H1 (cell line): ENCODE data around the gene RAD18. TPM values are rescaled to one million over a fixed set of nuclear protein-coding genes. Genes with fewer than 3 reads are reported as not detected.

Source experiments
- CTCF ChIA-PET: fragments of 300-600 bp; sonication (Branson Sonifier 250); formaldehyde crosslinking; loops from one replicate; lab custom pipeline; 2021; ENCODE audit not compliant: partially characterized antibody; lab: Charles Lee
- POLR2A ChIA-PET: fragments of 300-600 bp; sonication (Branson Sonifier 250); formaldehyde crosslinking; loops from one replicate; lab custom pipeline; 2021; ENCODE audit warnings: inconsistent platforms; ENCODE audit not compliant: partially characterized antibody; lab: Charles Lee
- DNase-seq, 2 experiments: peaks; one replicate each; pipeline versions ENCODE4 v3.0.0 to v3.0.0-alpha.2; 2010 to 2022; ENCODE audit warnings: low spot score in 2 of 2, low read depth in 1 of 2, mixed read lengths in 1 of 2
- FAIRE-seq: peaks from 2 replicates; lab custom pipeline; 2011; peaks lifted over from hg19 to GRCh38; lab: Jason Lieb, UNC
- H2AFZ ChIP-seq: 2 replicates; pipeline ENCODE4 v1.8.1; 2012; ENCODE audit warnings: low read length, inconsistent platforms
- H2AK5ac ChIP-seq: 2 replicates; pipeline ENCODE4 v1.6.1; 2013; ENCODE audit warnings: low read depth, low read length
- H2BK120ac ChIP-seq: replicated peaks from 2 replicates; pipeline ENCODE3; 2013; ENCODE audit warnings: low read depth, low read length, inconsistent platforms
- H2BK12ac ChIP-seq: 2 replicates; pipeline ENCODE4 v1.6.1; 2013; ENCODE audit warnings: low read depth, low read length
- H2BK15ac ChIP-seq: 2 replicates; pipeline ENCODE4 v1.6.1; 2013; ENCODE audit warnings: low read length
- H2BK20ac ChIP-seq: 2 replicates; pipeline ENCODE4 v1.6.1; 2013; ENCODE audit warnings: low read length
- H2BK5ac ChIP-seq: 2 replicates; pipeline ENCODE4 v1.6.1; 2013; ENCODE audit warnings: low read depth, low read length
- H3K14ac ChIP-seq: 2 replicates; pipeline ENCODE4 v1.6.1; 2013; ENCODE audit warnings: inconsistent platforms; ENCODE audit not compliant: insufficient read length
- H3K18ac ChIP-seq: 2 replicates; pipeline ENCODE4 v1.6.1; 2013; ENCODE audit warnings: low read length; ENCODE audit errors: extremely low read depth
- H3K23ac ChIP-seq: 2 replicates; pipeline ENCODE4 v1.6.1; 2013; ENCODE audit warnings: inconsistent platforms; ENCODE audit not compliant: insufficient read length
- H3K23me2 ChIP-seq: 2 replicates; pipeline ENCODE4 v1.6.1; 2013; ENCODE audit warnings: low read depth, low read length
- H3K27ac ChIP-seq: 2 replicates; pipeline ENCODE4 v1.6.1; 2011; ENCODE audit warnings: low read depth, low read length, inconsistent platforms
- H3K27me3 ChIP-seq, 4 experiments: replicated peaks in 1 of 4; 1 replicate in 1 of 4; 2 replicates in 3 of 4; pipeline versions ENCODE4 v1.6.1 to v1.8.1; 2011 to 2013; ENCODE audit warnings: low read length in 3 of 4, mild to moderate bottlenecking in 3 of 4, inconsistent platforms in 2 of 4, mixed read lengths in 2 of 4, moderate library complexity in 1 of 4; ENCODE audit not compliant: control insufficient read depth in 3 of 4, insufficient read depth in 3 of 4; ENCODE audit errors: extremely low read depth in 1 of 4
- H3K36me3 ChIP-seq, 4 experiments: 2 replicates each; pipeline versions ENCODE4 v1.6.1 to v1.8.1; 2011 to 2013; ENCODE audit warnings: mild to moderate bottlenecking in 4 of 4, low read length in 3 of 4, moderate library complexity in 2 of 4, control low read depth in 1 of 4, inconsistent platforms in 1 of 4; ENCODE audit not compliant: insufficient read depth in 4 of 4, control insufficient read depth in 2 of 4
- H3K4ac ChIP-seq: replicated peaks from 2 replicates; pipeline ENCODE3; 2013; ENCODE audit warnings: low read length, low read depth, mixed read lengths, inconsistent platforms; ENCODE audit not compliant: insufficient read length
- H3K4me1 ChIP-seq, 4 experiments: replicated peaks in 1 of 4; 1 replicate in 1 of 4; 2 replicates in 3 of 4; pipeline versions ENCODE4 v1.6.1 to v1.8.1; 2011 to 2013; ENCODE audit warnings: low read length in 3 of 4, inconsistent platforms in 2 of 4, mixed read lengths in 1 of 4; ENCODE audit not compliant: insufficient read depth in 4 of 4, control insufficient read depth in 3 of 4
- H3K4me2 ChIP-seq, 2 experiments: 2 replicates each; pipeline versions ENCODE4 v1.6.1 to v1.8.1; 2011 to 2013; ENCODE audit warnings: low read depth in 2 of 2, low read length in 2 of 2, control low read depth in 1 of 2, inconsistent platforms in 1 of 2, mild to moderate bottlenecking in 1 of 2; ENCODE audit not compliant: insufficient read depth in 1 of 2
- H3K4me3 ChIP-seq, 4 experiments: fragments of 200-600, 300-600 bp in 1 of 4; sonication (generic), shearing (Covaris generic), sonication (Bioruptor Twin) in 1 of 4; 2 replicates each; pipeline versions ENCODE4 v1.5.1 to v1.8.1; 2011 to 2016; ENCODE audit warnings: low read length in 4 of 4, low read depth in 3 of 4, control low read depth in 2 of 4, inconsistent platforms in 2 of 4, mild to moderate bottlenecking in 2 of 4, mixed read lengths in 1 of 4, moderate library complexity in 1 of 4; ENCODE audit not compliant: insufficient read depth in 2 of 4; ENCODE audit errors: extremely low read depth in 1 of 4
- H3K56ac ChIP-seq: replicated peaks from 2 replicates; pipeline ENCODE3; 2013; ENCODE audit warnings: low read depth, mild to moderate bottlenecking, mixed read lengths, low read length, inconsistent platforms; ENCODE audit not compliant: insufficient read length
- H3K79me1 ChIP-seq: 2 replicates; pipeline ENCODE4 v1.6.1; 2013; ENCODE audit warnings: low read depth, low read length, control low read depth
- H3K79me2 ChIP-seq, 2 experiments: 2 replicates each; pipeline versions ENCODE4 v1.6.1 to v1.8.1; 2012 to 2013; ENCODE audit warnings: low read length in 2 of 2, mild to moderate bottlenecking in 2 of 2, inconsistent platforms in 1 of 2; ENCODE audit not compliant: insufficient read depth in 2 of 2, control insufficient read depth in 1 of 2
- H3K9ac ChIP-seq, 4 experiments: replicated peaks in 1 of 4; 1 replicate in 1 of 4; 2 replicates in 3 of 4; pipeline versions ENCODE4 v1.6.1 to v1.8.1; 2011 to 2013; ENCODE audit warnings: low read depth in 3 of 4, low read length in 3 of 4, control low read depth in 2 of 4, mild to moderate bottlenecking in 2 of 4, moderate library complexity in 2 of 4, inconsistent platforms in 1 of 4; ENCODE audit errors: extremely low read depth in 1 of 4
- H3K9me3 ChIP-seq, 2 experiments: 2 replicates each; pipeline versions ENCODE4 v1.6.1 to v1.8.1; 2012 to 2013; ENCODE audit warnings: mild to moderate bottlenecking in 2 of 2, moderate library complexity in 2 of 2, control low read depth in 1 of 2, inconsistent platforms in 1 of 2, low read depth in 1 of 2, low read length in 1 of 2, mixed read lengths in 1 of 2; ENCODE audit not compliant: insufficient read depth in 2 of 2
- H4K20me1 ChIP-seq, 2 experiments: replicated peaks in 1 of 2; 2 replicates each; pipeline versions ENCODE3 to v1.8.1; 2011 to 2013; ENCODE audit warnings: inconsistent platforms in 2 of 2, low read length in 2 of 2, mild to moderate bottlenecking in 1 of 2; ENCODE audit not compliant: insufficient read depth in 2 of 2, control insufficient read depth in 1 of 2
- H4K5ac ChIP-seq: 2 replicates; pipeline ENCODE4 v1.6.1; 2013; ENCODE audit warnings: low read length, low read depth, mixed read lengths, inconsistent platforms; ENCODE audit not compliant: insufficient read length
- H4K8ac ChIP-seq: 2 replicates; pipeline ENCODE4 v1.8.0; 2013; ENCODE audit warnings: mild to moderate bottlenecking, moderate library complexity, low read length, inconsistent platforms; ENCODE audit not compliant: insufficient read depth; ENCODE audit errors: extremely low read depth
- H4K91ac ChIP-seq: replicated peaks from 2 replicates; pipeline ENCODE3; 2013; ENCODE audit warnings: low read length, mixed read lengths, inconsistent platforms; ENCODE audit not compliant: insufficient read length
- CEBPB ChIP-seq: IDR thresholded peaks from 2 replicates; pipeline ENCODE4 v1.6.1; 2012; ENCODE audit warnings: low read depth, low read length
- CREB1 ChIP-seq: IDR thresholded peaks from 2 replicates; pipeline ENCODE4 v1.6.1; 2012; ENCODE audit warnings: inconsistent platforms
- E2F6 ChIP-seq: IDR thresholded peaks from 2 replicates; pipeline ENCODE4 v1.6.1; 2012; ENCODE audit warnings: inconsistent platforms
- EGR1 ChIP-seq: IDR thresholded peaks from 2 replicates; pipeline ENCODE4 v1.6.1; 2011; ENCODE audit warnings: low read depth, low read length, borderline replicate concordance
- FOSL1 ChIP-seq: IDR thresholded peaks from 2 replicates; pipeline ENCODE4 v1.6.1; 2011; ENCODE audit warnings: mild to moderate bottlenecking, low read depth, low read length, moderate library complexity; ENCODE audit not compliant: insufficient read depth
- GABPA ChIP-seq: IDR thresholded peaks from 2 replicates; pipeline ENCODE4 v1.6.1; 2011; ENCODE audit warnings: mild to moderate bottlenecking, low read length, moderate library complexity, borderline replicate concordance; ENCODE audit not compliant: insufficient read depth
- GTF2F1 ChIP-seq: IDR thresholded peaks from 2 replicates; pipeline ENCODE4 v1.6.1; 2012; ENCODE audit warnings: low read depth, low read length, improper control_type of control experiment, borderline replicate concordance
- HDAC6 ChIP-seq: IDR thresholded peaks from one replicate; pipeline ENCODE4 v1.7.1; 2012; ENCODE audit warnings: low read depth, mild to moderate bottlenecking, inconsistent platforms, low read length, moderate library complexity
- KDM5A ChIP-seq: fragments of 200-600 bp; IDR thresholded peaks from 2 replicates; pipeline ENCODE4 v1.7.1; 2012; ENCODE audit warnings: mild to moderate bottlenecking, low read length, inconsistent platforms, mixed read lengths
- POLR2A ChIP-seq, 2 experiments: IDR thresholded peaks; 1 replicate in 1 of 2; 2 replicates in 1 of 2; pipeline ENCODE4 v1.6.1; 2011; ENCODE audit warnings: low read depth in 2 of 2, low read length in 2 of 2, mild to moderate bottlenecking in 2 of 2; ENCODE audit errors: control extremely low read depth in 1 of 2
- RXRA ChIP-seq: IDR thresholded peaks from 2 replicates; pipeline ENCODE4 v1.6.1; 2011; ENCODE audit warnings: low read depth, mild to moderate bottlenecking, low read length, moderate library complexity; ENCODE audit not compliant: insufficient read depth
- SIN3A ChIP-seq, 2 experiments: IDR thresholded peaks in 1 of 2; conservative IDR thresholded peaks in 1 of 2; 2 replicates each; pipeline ENCODE4 v1.6.1; 2011 to 2012; ENCODE audit warnings: low read length in 2 of 2, improper control_type of control experiment in 1 of 2, low read depth in 1 of 2, mild to moderate bottlenecking in 1 of 2
- SIX5 ChIP-seq: IDR thresholded peaks from 2 replicates; pipeline ENCODE4 v1.6.1; 2011; ENCODE audit warnings: mild to moderate bottlenecking, low read depth, low read length
- WGBS, 2 experiments: shearing (Covaris generic) in 1 of 2; methylation state at CpG; one replicate each; pipeline versions ENCODE4 v1.1.6 to v1.1.7; 2013 to 2015; ENCODE audit warnings: low lambda C conversion rate in 2 of 2, mixed read lengths in 2 of 2, inconsistent platforms in 1 of 2, low coverage in 1 of 2, missing lambda C conversion rate in 1 of 2; ENCODE audit not compliant: insufficient replicate concordance in 2 of 2, insufficient coverage in 1 of 2, insufficient read length in 1 of 2; ENCODE audit errors: extremely low coverage in 1 of 2, missing lambda C conversion rate in 1 of 2; 5-methylcytosine and 5-hydroxymethylcytosine counted together
- polyA plus RNA-seq, 7 experiments: library from polyadenylated mRNA; depleted of rRNA in 3 of 7; stranded (reverse) in 5 of 7; unstranded in 2 of 7; fragments of >200 nt in 5 of 7; fragments of 200-250 nt in 2 of 7; gene quantifications; 1 replicate in 5 of 7; 2 replicates in 1 of 7; 4 replicates in 1 of 7; pipeline versions ENCODE4 v1.2.1 to v1.2.3, GENCODE V29; 2011 to 2013; ENCODE audit warnings: missing spikeins in 2 of 7, mixed read lengths in 2 of 7
- total RNA-seq: library from RNA; stranded (reverse); fragmentation: NEBNext Ultra II Directional; extraction: Animal tissue kit (Norgen Biotek cat#: 25700); gene quantifications from 2 replicates; pipeline ENCODE4 v1.2.1, GENCODE V29; 2021

The RAD18 gene
- total and polyA plus RNA-seq, 2 of the 8 experiments (the other 6 are each of a cell fraction or from before 2014, with no cell fraction given): 13.0 to 23.2 TPM

- H2BK5ac ChIP-seq: no peak overlapping the region
- peaks cover 0 to 6% (median 3%) of the 10 kb centered on the region in 4 experiments; a peak in 4 of 7 replicates for H3K4me1 ChIP-seq
- ChIA-PET POLR2A (no interaction called here), CTCF (interaction anchor here (1.1 to 13.2 kb wide), 4 partner anchors 9 to 325 kb away, joined by 3 to 176 read pairs (median 19); no protein-coding TSS in a partner anchor)
- no peaks in the 10 kb centered on the region for H3K23me2 ChIP-seq
- H3K36me3 ChIP-seq: no peaks in the 10 kb centered on the region
- H4K8ac ChIP-seq: no peak overlapping the region
- H3K79me2 ChIP-seq: no peaks in the 10 kb centered on the region
- no peak overlapping the region for H2BK12ac ChIP-seq
- H3K18ac ChIP-seq: no peak overlapping the region
- WGBS, 2 experiments: 53% methylated on average over 3 of the region's 3 CpGs; no CpG with 5 or more reads in 1 of the 2 experiments
- no peak overlapping the region for H3K4me3 ChIP-seq
- H3K56ac ChIP-seq: no peak overlapping the region
- no peak overlapping the region for H3K9ac ChIP-seq
- no peak overlapping the region for H3K14ac ChIP-seq
- H2BK15ac ChIP-seq: no peak overlapping the region
- no peak overlapping the region for H3K23ac ChIP-seq
- H3K79me1 ChIP-seq: no peaks in the 10 kb centered on the region
- no peak overlapping the region for H3K4me2 ChIP-seq
- H3K27ac ChIP-seq: no peak overlapping the region
- H4K20me1 ChIP-seq: no peaks in the 10 kb centered on the region
- no peak overlapping the region for H2BK20ac ChIP-seq
- H2AK5ac ChIP-seq: no peak overlapping the region
- H3K4ac ChIP-seq: no peak overlapping the region
- no peaks in the 10 kb centered on the region for H3K27me3 ChIP-seq
- TF ChIP-seq KDM5A: no peak
- no peak for TF ChIP-seq SIN3A (conservative IDR thresholded peaks at IDR 0.05 in 1 of 2, IDR thresholded peaks at IDR 0.05 in 1 of 2; ENCODE audit: low read depth in 1 of 2, low read length in 2 of 2)
- no peak for TF ChIP-seq FOSL1
- TF ChIP-seq HDAC6: no peak
- TF ChIP-seq RXRA: no peak
- no peak for TF ChIP-seq E2F6
- no peak for TF ChIP-seq EGR1
- no peak for TF ChIP-seq GTF2F1
- no peak for TF ChIP-seq CEBPB
- TF ChIP-seq GABPA: no peak
- no peak for TF ChIP-seq CREB1
- no peak for TF ChIP-seq POLR2A (IDR thresholded peaks at IDR 0.05; ENCODE audit: control extremely low read depth in 1 of 2, low read depth in 2 of 2, low read length in 2 of 2)
- TF ChIP-seq SIX5: no peak
- FAIRE-seq (no peak), DNase-seq (no peak)
- no peak overlapping the region for H4K5ac ChIP-seq
- no peaks in the 10 kb centered on the region for H3K9me3 ChIP-seq
- no peak overlapping the region for H2AFZ ChIP-seq
- no peak overlapping the region for H2BK120ac ChIP-seq
- H4K91ac ChIP-seq: no peak overlapping the region
Observed at GRCh38 chr3:8978551-8978950, 15.3 kb upstream of the RAD18 start.
